Measurements from ENCODE around the gene ME2. TPM values are rescaled to one million over a fixed set of nuclear protein-coding genes. Genes with fewer than 3 reads are reported as not detected.

The ME2 gene
- total and polyA plus RNA-seq, 9 of the 15 experiments (the other 6 are each of a cell fraction or from before 2014, with no cell fraction given): 12.3 to 54.4 (median 36.2) TPM

GRCh38 chr18:50967714-50968661 is 89.1 kb downstream of the ME2 start, which contains the start of gene ELAC1 (continued):
- TF ChIP-seq ATF1 (CRISPR knock-in tag; IDR thresholded peaks at IDR 0.05): no peak
- TF ChIP-seq ATF1 (tag; IDR thresholded peaks at IDR 0.05): peak; percentile 58; the same call in 1 of the 2 replicates
- TF ChIP-seq GTF2E2 (tag; IDR thresholded peaks at IDR 0.05): peak; percentile 76; the same call in 1 of the 2 replicates
- peak; percentile 53 for TF ChIP-seq POLR2B (IDR thresholded peaks at IDR 0.05; ENCODE audit: low read depth, partially characterized antibody)
- TF ChIP-seq FOXP1 (CRISPR knock-in tag; IDR thresholded peaks at IDR 0.05): no peak
- peak; percentile 60; the same call in 1 of the 2 replicates for TF ChIP-seq BRD4 (IDR thresholded peaks at IDR 0.05)
- TF ChIP-seq PTTG1 (tag; IDR thresholded peaks at IDR 0.05; ENCODE audit: low read depth): no peak
- peak; percentile 19; the same call in 1 of the 2 replicates for TF ChIP-seq HDAC8 (tag; IDR thresholded peaks at IDR 0.05)
- no peak for TF ChIP-seq PHB2 (IDR thresholded peaks at IDR 0.05; ENCODE audit: low read depth)
- TF ChIP-seq ZNF263 (CRISPR knock-in tag; IDR thresholded peaks at IDR 0.05; ENCODE audit: borderline replicate concordance): no peak
- no peak for TF ChIP-seq ZNF717 (CRISPR knock-in tag; IDR thresholded peaks at IDR 0.05)
- TF ChIP-seq ZNF197 (CRISPR knock-in tag; IDR thresholded peaks at IDR 0.05; ENCODE audit: low read depth): no peak
- no peak for TF ChIP-seq ZNF408 (CRISPR knock-in tag; IDR thresholded peaks at IDR 0.05; ENCODE audit: low read depth)
- TF ChIP-seq CXXC5 (CRISPR knock-in tag; IDR thresholded peaks at IDR 0.05): peak; percentile 75
- TF ChIP-seq NFIC (IDR thresholded peaks at IDR 0.05): no peak
- 0 out of 2 replicates have a peak, but pooled peaks have one; percentile 22 for TF ChIP-seq ZFPM2 (CRISPR knock-in tag; IDR thresholded peaks at IDR 0.05)
- TF ChIP-seq TBP (optimal IDR thresholded peaks at IDR 0.05; ENCODE audit: low read depth, low read length): peak; percentile 75
- TF ChIP-seq ZNF76 (CRISPR knock-in tag; IDR thresholded peaks at IDR 0.05; ENCODE audit: borderline replicate concordance): 0 out of 2 replicates have a peak, but pooled peaks have one; percentile 38
- peak; percentile 69 for TF ChIP-seq L3MBTL2 (IDR thresholded peaks at IDR 0.05)
- TF ChIP-seq PHF21A (IDR thresholded peaks at IDR 0.05; ENCODE audit: borderline replicate concordance, low read depth): peak; percentile 85

All from K562 (cell line).